Neural progenitor cell (in vitro differentiated cells): ENCODE data around the gene DKKL1. TPM values are rescaled to one million over a fixed set of nuclear protein-coding genes. Genes with fewer than 3 reads are reported as not detected.
A peak's percentile ranks its signal among the peaks of the same experiment; 100 is the strongest.

Experiments used
- DNase-seq: peaks from one replicate; pipeline ENCODE4 v3.0.0-alpha.2; 2016; ENCODE audit warnings: low spot score
- H2AFZ ChIP-seq: fragments of 200-600 bp; sonication (generic); replicated peaks from 2 replicates; pipeline ENCODE4 v1.6.1; 2016; ENCODE audit warnings: antibody characterized with exemption
- H3F3A ChIP-seq: fragments of 200-600 bp; sonication (generic); 2 replicates; pipeline ENCODE4 v1.6.1; 2016; ENCODE audit warnings: antibody characterized with exemption, low read depth
- H3K27ac ChIP-seq: fragments of 200-600 bp; sonication (generic); 2 replicates; pipeline ENCODE4 v1.5.1; 2016; ENCODE audit warnings: mild to moderate bottlenecking
- H3K27me3 ChIP-seq: fragments of 200-600 bp; sonication (generic); 2 replicates; pipeline ENCODE4 v1.6.1; 2016; ENCODE audit warnings: mild to moderate bottlenecking, moderate library complexity
- H3K36me3 ChIP-seq: fragments of 200-600 bp; sonication (generic); 2 replicates; pipeline ENCODE4 v1.5.1; 2016
- H3K4me1 ChIP-seq: fragments of 200-600 bp; sonication (generic); 2 replicates; pipeline ENCODE4 v1.6.1; 2016; ENCODE audit warnings: mixed run types
- H3K4me2 ChIP-seq: fragments of 200-600 bp; sonication (generic); 2 replicates; pipeline ENCODE4 v1.6.1; 2016
- H3K4me3 ChIP-seq: fragments of 200-600 bp; sonication (generic); 2 replicates; pipeline ENCODE4 v1.5.1; 2016
- H3K79me2 ChIP-seq: fragments of 200-600 bp; sonication (generic); 2 replicates; pipeline ENCODE4 v1.6.1; 2016; ENCODE audit warnings: low read depth
- H3K9ac ChIP-seq: fragments of 200-600 bp; sonication (generic); 2 replicates; pipeline ENCODE4 v1.6.1; 2016
- H3K9me3 ChIP-seq: fragments of 200-600 bp; sonication (generic); 2 replicates; pipeline ENCODE4 v1.5.1; 2016; ENCODE audit warnings: low read depth
- H4K20me1 ChIP-seq: fragments of 200-600 bp; sonication (generic); 2 replicates; pipeline ENCODE4 v1.6.1; 2016; ENCODE audit warnings: low read depth
- H3K27ac Mint-ChIP-seq: 3 replicates; pipeline ENCODE4 v1.8.0; 2021; ENCODE audit warnings: mixed read lengths
- H3K27me3 Mint-ChIP-seq: 2 replicates; pipeline ENCODE4 v1.8.0; 2022; ENCODE audit warnings: low read depth, mild to moderate bottlenecking, inconsistent platforms, moderate library complexity, mixed read lengths; ENCODE audit not compliant: insufficient read depth
- H3K36me3 Mint-ChIP-seq: 3 replicates; pipeline ENCODE4 v1.8.0; 2021; ENCODE audit warnings: mixed read lengths
- H3K4me1 Mint-ChIP-seq: 3 replicates; pipeline ENCODE4 v1.8.0; 2021; ENCODE audit warnings: mixed read lengths
- H3K4me3 Mint-ChIP-seq: 3 replicates; pipeline ENCODE4 v1.8.0; 2021; ENCODE audit warnings: mild to moderate bottlenecking, moderate library complexity, mixed read lengths
- H3K9me3 Mint-ChIP-seq: 3 replicates; pipeline ENCODE4 v1.8.0; 2020; ENCODE audit warnings: mixed read lengths
- EZH2 ChIP-seq: fragments of 200-600 bp; sonication (generic); IDR thresholded peaks from 2 replicates; pipeline ENCODE4 v1.6.1; 2017; ENCODE audit warnings: antibody characterized with exemption, mild to moderate bottlenecking, moderate library complexity
- EZH2phosphoT487 ChIP-seq: fragments of 200-600 bp; sonication (generic); IDR thresholded peaks from 2 replicates; pipeline ENCODE4 v1.6.1; 2017; ENCODE audit warnings: antibody characterized with exemption
- total RNA-seq: library from RNA; depleted of rRNA; stranded (reverse); fragments of >200 nt; gene quantifications from 2 replicates; pipeline ENCODE4 v1.2.3, GENCODE V29; 2015; ENCODE audit warnings: low replicate concordance
- TF ChIP-seq, protein P1 (sequence below): fragments of 200-600 bp; sonication (generic); IDR thresholded peaks from 2 replicates; pipeline ENCODE4 v1.5.1; 2017; ENCODE audit warnings: antibody characterized with exemption, mild to moderate bottlenecking

Gene DKKL1
- total RNA-seq, 1 donor from 2014 or later: 3.0 TPM

DNA sequence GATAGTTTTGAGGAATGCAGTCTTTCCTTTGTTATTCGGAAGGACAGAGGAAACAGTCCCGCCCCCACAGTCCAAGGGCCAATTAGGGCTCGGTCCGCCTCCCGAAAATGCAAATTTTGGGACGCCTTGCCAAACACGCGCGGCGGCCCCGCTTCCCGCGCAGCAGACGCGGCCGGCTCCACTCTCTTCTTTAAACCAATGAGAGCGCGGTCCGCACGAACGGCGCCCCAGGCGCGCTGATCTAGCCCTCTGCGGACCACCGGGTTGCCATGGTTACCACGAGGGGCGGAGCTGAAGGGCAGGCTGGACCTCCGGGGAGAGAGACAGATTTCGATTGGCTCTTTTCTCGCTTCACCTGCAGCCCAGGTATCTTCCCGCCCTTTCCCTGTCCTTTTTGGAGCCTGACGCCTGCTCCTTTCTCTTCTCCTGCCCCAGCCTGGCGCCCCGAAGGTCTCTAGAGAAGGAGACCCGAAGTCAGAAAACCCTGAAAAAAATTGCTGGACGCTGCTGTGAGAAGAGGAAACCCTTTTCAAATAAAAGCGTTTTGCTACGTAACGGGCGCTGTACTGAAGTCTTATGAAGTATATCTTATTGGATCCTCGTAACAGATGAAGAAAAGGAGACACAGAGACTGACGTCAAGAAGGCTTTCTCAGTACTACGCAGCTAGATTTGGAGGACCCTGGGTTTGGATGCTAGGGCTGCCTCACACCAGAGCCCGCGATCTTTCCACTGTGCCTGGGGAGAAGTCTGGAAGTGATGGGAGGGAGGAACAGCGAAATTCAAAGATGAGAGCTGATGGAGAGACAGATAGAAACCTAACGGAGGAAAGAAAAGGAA lies 57.6 kb downstream of the DKKL1 start:
- H3K4me2 ChIP-seq: peak overlapping the region; percentile 2
- Mint-ChIP-seq H3K9me3 (peaks cover 2% of the 10 kb centered on the region), H3K36me3 (no peaks in the 10 kb centered on the region), H3K27ac (no peak overlapping the region), H3K4me1 (peaks cover 44% of the 10 kb centered on the region), H3K4me3 (peak overlapping the region; percentile 27), H3K27me3 (peaks cover 84% of the 10 kb centered on the region)
- no peak overlapping the region for H3K4me3 ChIP-seq
- H3K27ac ChIP-seq: no peak overlapping the region
- H3K36me3 ChIP-seq: no peaks in the 10 kb centered on the region
- TF ChIP-seq EZH2 (peak; percentile 39), EZH2phosphoT487 (no peak)
- peaks cover 36% of the 10 kb centered on the region for H3K4me1 ChIP-seq
- peak; percentile 98 for DNase-seq
- peaks cover 44% of the 10 kb centered on the region for H3F3A ChIP-seq
- H3K79me2 ChIP-seq: no peaks in the 10 kb centered on the region
- H3K9ac ChIP-seq: no peak overlapping the region
- no peak overlapping the region for H2AFZ ChIP-seq
- H3K27me3 ChIP-seq: peaks cover 78% of the 10 kb centered on the region
- peaks cover 7% of the 10 kb centered on the region for H4K20me1 ChIP-seq
- no peaks in the 10 kb centered on the region for H3K9me3 ChIP-seq

DNA sequence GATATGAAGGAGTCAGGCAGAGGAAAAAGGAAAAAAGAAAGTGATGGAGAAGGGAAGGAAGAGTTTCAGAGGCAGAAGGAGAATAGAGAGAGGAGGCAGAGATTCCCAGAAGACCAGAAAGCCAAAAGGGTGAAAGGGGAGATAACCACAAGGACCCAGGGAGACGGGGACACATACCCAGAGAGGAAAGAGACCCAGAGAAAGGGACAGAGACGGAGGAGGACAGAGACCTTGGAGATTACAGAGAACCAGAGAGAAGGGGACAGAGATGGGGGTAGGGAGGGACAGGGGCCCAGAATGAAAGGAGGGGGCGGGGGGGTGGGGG lies 58.2 kb downstream of the DKKL1 start:
- Histone ChIP-seq H3K27me3 (peaks cover 84% of the 10 kb centered on the region), H3K9ac (no peak overlapping the region), H3K36me3 (no peaks in the 10 kb centered on the region), H3K4me1 (peaks cover 36% of the 10 kb centered on the region), H3K79me2 (no peaks in the 10 kb centered on the region), H3K4me3 (no peak overlapping the region), H3K9me3 (no peaks in the 10 kb centered on the region), H3K4me2 (no peak overlapping the region), H3F3A (peaks cover 49% of the 10 kb centered on the region), H4K20me1 (peaks cover 7% of the 10 kb centered on the region), H2AFZ (no peak overlapping the region), H3K27ac (no peak overlapping the region)
- no peak overlapping the region for H3K27ac Mint-ChIP-seq
- peaks cover 50% of the 10 kb centered on the region for H3K4me1 Mint-ChIP-seq
- H3K36me3 Mint-ChIP-seq: no peaks in the 10 kb centered on the region
- no peak for DNase-seq
- peaks cover 3% of the 10 kb centered on the region for H3K9me3 Mint-ChIP-seq
- H3K27me3 Mint-ChIP-seq: peaks cover 86% of the 10 kb centered on the region
- H3K4me3 Mint-ChIP-seq: peak overlapping the region; percentile 27
- TF ChIP-seq EZH2: no peak
- TF ChIP-seq, protein P1, sequence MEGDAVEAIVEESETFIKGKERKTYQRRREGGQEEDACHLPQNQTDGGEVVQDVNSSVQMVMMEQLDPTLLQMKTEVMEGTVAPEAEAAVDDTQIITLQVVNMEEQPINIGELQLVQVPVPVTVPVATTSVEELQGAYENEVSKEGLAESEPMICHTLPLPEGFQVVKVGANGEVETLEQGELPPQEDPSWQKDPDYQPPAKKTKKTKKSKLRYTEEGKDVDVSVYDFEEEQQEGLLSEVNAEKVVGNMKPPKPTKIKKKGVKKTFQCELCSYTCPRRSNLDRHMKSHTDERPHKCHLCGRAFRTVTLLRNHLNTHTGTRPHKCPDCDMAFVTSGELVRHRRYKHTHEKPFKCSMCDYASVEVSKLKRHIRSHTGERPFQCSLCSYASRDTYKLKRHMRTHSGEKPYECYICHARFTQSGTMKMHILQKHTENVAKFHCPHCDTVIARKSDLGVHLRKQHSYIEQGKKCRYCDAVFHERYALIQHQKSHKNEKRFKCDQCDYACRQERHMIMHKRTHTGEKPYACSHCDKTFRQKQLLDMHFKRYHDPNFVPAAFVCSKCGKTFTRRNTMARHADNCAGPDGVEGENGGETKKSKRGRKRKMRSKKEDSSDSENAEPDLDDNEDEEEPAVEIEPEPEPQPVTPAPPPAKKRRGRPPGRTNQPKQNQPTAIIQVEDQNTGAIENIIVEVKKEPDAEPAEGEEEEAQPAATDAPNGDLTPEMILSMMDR: no peak
- no peak for TF ChIP-seq EZH2phosphoT487

DNA sequence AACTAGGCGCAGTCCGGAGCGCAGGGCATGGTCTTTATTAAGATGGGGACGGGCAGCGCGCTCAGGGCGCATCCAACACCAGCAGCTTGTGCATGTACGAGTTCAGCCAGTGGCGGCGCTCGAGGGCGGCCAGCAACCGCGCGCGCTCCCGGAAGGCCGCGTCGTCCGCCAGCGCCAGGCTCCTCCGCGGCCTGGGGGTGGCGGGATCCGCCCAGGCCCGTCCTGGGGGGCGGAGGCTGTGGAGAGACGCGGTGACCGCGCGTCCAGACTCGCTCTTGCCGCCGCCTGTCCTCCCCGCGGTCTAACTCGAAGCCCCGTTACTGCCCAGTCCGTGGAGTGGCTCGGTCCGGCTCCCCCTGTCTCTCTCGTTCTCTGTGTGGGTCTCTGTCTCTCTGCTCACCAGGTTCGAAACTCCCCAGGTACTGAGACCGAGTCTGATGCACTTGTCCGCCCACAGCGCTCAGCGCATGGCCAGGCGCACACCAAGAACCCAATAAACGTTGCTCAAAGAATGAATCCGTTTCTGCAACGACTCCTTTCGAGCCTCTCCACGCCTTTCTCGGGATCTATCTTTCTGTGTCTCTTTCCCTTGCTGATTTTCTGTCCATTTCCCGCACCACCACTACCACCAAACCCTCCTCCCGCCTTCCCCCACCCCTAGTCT lies 58.9 kb downstream of the DKKL1 start:
- peak overlapping the region; percentile 36 for H3K4me3 ChIP-seq
- H2AFZ ChIP-seq: no peak overlapping the region
- H3K4me1 Mint-ChIP-seq: peaks cover 52% of the 10 kb centered on the region
- peaks cover 7% of the 10 kb centered on the region for H4K20me1 ChIP-seq
- H3K27ac Mint-ChIP-seq: no peak overlapping the region
- H3K9me3 Mint-ChIP-seq: peaks cover 7% of the 10 kb centered on the region
- H3K4me3 Mint-ChIP-seq: peak overlapping the region; percentile 82
- TF ChIP-seq, protein P1: peak; percentile 79
- no peak for TF ChIP-seq EZH2
- H3K36me3 Mint-ChIP-seq: no peaks in the 10 kb centered on the region
- no peaks in the 10 kb centered on the region for H3K79me2 ChIP-seq
- H3K4me1 ChIP-seq: peaks cover 29% of the 10 kb centered on the region
- H3K27me3 ChIP-seq: peaks cover 91% of the 10 kb centered on the region
- peaks cover 55% of the 10 kb centered on the region for H3F3A ChIP-seq
- peaks cover 86% of the 10 kb centered on the region for H3K27me3 Mint-ChIP-seq
- H3K36me3 ChIP-seq: no peaks in the 10 kb centered on the region
- peak; percentile 92 for DNase-seq
- H3K4me2 ChIP-seq: peak overlapping the region; percentile 69
- no peaks in the 10 kb centered on the region for H3K9me3 ChIP-seq
- no peak overlapping the region for H3K9ac ChIP-seq
- no peak overlapping the region for H3K27ac ChIP-seq
